Body of pancreas (tissue), 4 donors: Measurements from ENCODE around the gene ZC3H7B. TPM values are rescaled to one million over a fixed set of nuclear protein-coding genes. Genes with fewer than 3 reads are reported as not detected.

Experiments used
- ATAC-seq: fragments of 150-250 bp; one replicate; pipeline ENCODE4 v1.9.1; 2016
- DNase-seq, 4 donors: peaks; one replicate each; pipeline ENCODE4 v3.0.0-alpha.2; 2019
- H3K27ac ChIP-seq, 4 donors: fragments of 200-600 bp; sonication (generic); 1 replicate in 3 of 4; 2 replicates in 1 of 4; pipeline versions ENCODE4 v1.5.1 to v1.6.1; 2016 to 2019; ENCODE audit warnings: mild to moderate bottlenecking in 1 of 4, mixed read lengths in 1 of 4, moderate library complexity in 1 of 4
- H3K27me3 ChIP-seq, 2 donors: fragments of 200-600 bp; sonication (generic); one replicate each; pipeline ENCODE4 v1.6.0; 2016; ENCODE audit warnings: mild to moderate bottlenecking in 1 of 2
- H3K36me3 ChIP-seq, 2 donors: fragments of 200-600 bp; sonication (generic); replicated peaks in 1 of 2; 2 replicates each; pipeline ENCODE4 v1.5.1; 2016; ENCODE audit warnings: low read depth in 2 of 2; ENCODE audit not compliant: insufficient read depth in 1 of 2
- H3K4me1 ChIP-seq: fragments of 200-600 bp; sonication (generic); one replicate; pipeline ENCODE4 v1.6.0; 2016
- H3K4me3 ChIP-seq, 2 donors: fragments of 200-600 bp; sonication (generic); 1 replicate in 1 of 2; 2 replicates in 1 of 2; pipeline ENCODE4 v1.5.1; 2016 to 2019
- H3K9me3 ChIP-seq, 3 donors: fragments of 200-600 bp; sonication (generic); 1 replicate in 2 of 3; 2 replicates in 1 of 3; pipeline ENCODE4 v1.5.1; 2016
- CTCF ChIP-seq, 7 experiments: fragments of 450-650 bp in 4 of 7; fragments of 200-600 bp in 3 of 7; sonication (generic) in 3 of 7; IDR thresholded peaks; one replicate each; pipeline ENCODE4 v1.5.1; 2016 to 2019; ENCODE audit warnings: antibody characterized with exemption in 7 of 7
- POLR2A ChIP-seq, 3 donors: fragments of 450-650 bp; IDR thresholded peaks; one replicate each; pipeline ENCODE4 v1.6.1; 2016; ENCODE audit warnings: antibody characterized with exemption in 3 of 3, mild to moderate bottlenecking in 2 of 3
- WGBS, 2 donors: methylation state at CpG; one replicate each; pipeline ENCODE4 v1.1.5; 2017; 5-methylcytosine and 5-hydroxymethylcytosine counted together
- intact Hi-C: fragments of 100-400 bp; cut with DNase I; formaldehyde crosslinking; loops from one replicate; pipeline ENCODE4 v1.15.1; 2023
- total RNA-seq, 2 donors: library from RNA; depleted of rRNA; stranded (reverse); fragments of >200 nt; gene quantifications; one replicate each; pipeline ENCODE4 v1.1.0, GENCODE V29; 2016

Gene ZC3H7B
- total RNA-seq, 2 donors from 2014 or later, result 29.8 to 34.3 TPM

GRCh38 chr22:41343300-41343699 lies 42.0 kb downstream of the ZC3H7B start:
- Histone ChIP-seq H3K9me3 (no peaks in the 10 kb centered on the region), H3K36me3 (peaks cover 0 to 22% of the 10 kb centered on the region in 2 donors), H3K27ac (no peak overlapping the region), H3K27me3 (no peaks in the 10 kb centered on the region), H3K4me1 (no peaks in the 10 kb centered on the region), H3K4me3 (no peak overlapping the region)
- 87 to 96% methylated on average over 3 to 18 of the region's 18 CpGs for WGBS, 2 donors
- TF ChIP-seq CTCF (IDR thresholded peaks at IDR 0.05), result no peak
- no peak for TF ChIP-seq POLR2A (IDR thresholded peaks at IDR 0.05)
- DNase-seq, result no peak
- ATAC-seq, result no peak
- intact Hi-C loops, result no loop called here

- intact Hi-C loops, result no loop called here
- Histone ChIP-seq H3K27ac (no peak overlapping the region), H3K27me3 (no peaks in the 10 kb centered on the region), H3K4me1 (no peaks in the 10 kb centered on the region), H3K4me3 (no peak overlapping the region), H3K9me3 (no peaks in the 10 kb centered on the region), H3K36me3 (peaks cover 1 to 25% of the 10 kb centered on the region in 2 donors)
- WGBS, 2 donors, result 98 to 99% methylated on average over 8 to 9 of the region's 9 CpGs
- no peak for DNase-seq
- ATAC-seq, result no peak
- TF ChIP-seq POLR2A (IDR thresholded peaks at IDR 0.05), result no peak
- no peak for TF ChIP-seq CTCF (IDR thresholded peaks at IDR 0.05)
Observed at GRCh38 chr22:41343717-41344116, 42.4 kb downstream of the ZC3H7B start.

GRCh38 chr22:41344189-41344788 lies 43.0 kb downstream of the ZC3H7B start:
- TF ChIP-seq POLR2A (IDR thresholded peaks at IDR 0.05), result no peak
- TF ChIP-seq CTCF (IDR thresholded peaks at IDR 0.05), result no peak
- no peak for ATAC-seq
- no peaks in the 10 kb centered on the region for H3K27me3 ChIP-seq
- no peak overlapping the region for H3K4me3 ChIP-seq
- H3K9me3 ChIP-seq, result no peaks in the 10 kb centered on the region
- peaks cover 7 to 26% of the 10 kb centered on the region in 2 donors for H3K36me3 ChIP-seq
- intact Hi-C loops, result no loop called here
- no peak overlapping the region for H3K27ac ChIP-seq
- 92 to 94% methylated on average over 11 of the region's 11 CpGs for WGBS, 2 donors
- H3K4me1 ChIP-seq, result no peaks in the 10 kb centered on the region
- no peak for DNase-seq

- no peak overlapping the region for H3K27ac ChIP-seq
- 87 to 94% methylated on average over 6 to 16 of the region's 24 CpGs for WGBS, 2 donors
- no peaks in the 10 kb centered on the region for H3K9me3 ChIP-seq
- intact Hi-C loops, result no loop called here
- no peak overlapping the region for H3K4me3 ChIP-seq
- no peak for ATAC-seq
- no peak for DNase-seq
- H3K36me3 ChIP-seq, result peaks cover 8 to 32% of the 10 kb centered on the region in 2 donors
- no peaks in the 10 kb centered on the region for H3K27me3 ChIP-seq
- H3K4me1 ChIP-seq, result no peaks in the 10 kb centered on the region
- TF ChIP-seq POLR2A (IDR thresholded peaks at IDR 0.05) (no peak), CTCF (IDR thresholded peaks at IDR 0.05) (no peak)
Observed at GRCh38 chr22:41345807-41346335, 44.5 kb downstream of the ZC3H7B start.
